H9 (cell line): ENCODE data around the gene PTK7. TPM values are rescaled to one million over a fixed set of nuclear protein-coding genes. Genes with fewer than 3 reads are reported as not detected.

Experiments used
- DNase-seq: peaks from one replicate; pipeline ENCODE4 v3.0.0-alpha.2; 2017
- H2AFZ ChIP-seq: one replicate; pipeline ENCODE4 v1.6.1; 2013; ENCODE audit warnings: mild to moderate bottlenecking, low read length, control low read depth, moderate library complexity
- H2AK5ac ChIP-seq: 2 replicates; pipeline ENCODE4 v1.6.1; 2013; ENCODE audit warnings: low read length, control low read depth, mixed read lengths; ENCODE audit not compliant: insufficient read length
- H2BK120ac ChIP-seq: one replicate; pipeline ENCODE4 v1.6.1; 2013; ENCODE audit warnings: low read depth, mild to moderate bottlenecking, low read length, control low read depth, inconsistent platforms; ENCODE audit not compliant: poor library complexity, severe bottlenecking
- H2BK12ac ChIP-seq: 2 replicates; pipeline ENCODE4 v1.6.1; 2013; ENCODE audit warnings: low read length, control low read depth, mixed read lengths, low read depth; ENCODE audit not compliant: insufficient read length
- H2BK15ac ChIP-seq: 2 replicates; pipeline ENCODE4 v1.6.1; 2013; ENCODE audit warnings: low read depth, low read length, control low read depth
- H2BK20ac ChIP-seq: one replicate; pipeline ENCODE4 v1.6.1; 2013; ENCODE audit warnings: low read depth, mild to moderate bottlenecking, low read length, control low read depth, inconsistent platforms; ENCODE audit not compliant: poor library complexity, severe bottlenecking
- H2BK5ac ChIP-seq: 2 replicates; pipeline ENCODE4 v1.6.1; 2013; ENCODE audit warnings: low read length, control low read depth, mixed read lengths; ENCODE audit not compliant: insufficient read length
- H3K14ac ChIP-seq: 2 replicates; pipeline ENCODE4 v1.6.1; 2013; ENCODE audit warnings: low read length, control low read depth; ENCODE audit not compliant: insufficient read depth
- H3K18ac ChIP-seq: 2 replicates; pipeline ENCODE4 v1.6.1; 2013; ENCODE audit warnings: low read depth, mild to moderate bottlenecking, mixed read lengths, low read length, control low read depth; ENCODE audit not compliant: insufficient read length
- H3K23ac ChIP-seq: 2 replicates; pipeline ENCODE4 v1.6.1; 2013; ENCODE audit warnings: low read length, control low read depth, mixed read lengths, low read depth; ENCODE audit not compliant: insufficient read length
- H3K23me2 ChIP-seq: 2 replicates; pipeline ENCODE4 v1.6.1; 2013; ENCODE audit warnings: low read depth, mild to moderate bottlenecking, mixed read lengths, low read length, control low read depth; ENCODE audit not compliant: insufficient read length, poor library complexity, severe bottlenecking
- H3K27ac ChIP-seq: 2 replicates; pipeline ENCODE4 v1.5.1; 2013; ENCODE audit warnings: low read length, control low read depth, mixed read lengths, low read depth; ENCODE audit not compliant: insufficient read length
- H3K27me3 ChIP-seq: 2 replicates; pipeline ENCODE4 v1.6.1; 2013; ENCODE audit warnings: low read length, control low read depth, inconsistent platforms; ENCODE audit not compliant: insufficient read depth
- H3K4ac ChIP-seq: 2 replicates; pipeline ENCODE4 v1.6.1; 2013; ENCODE audit warnings: low read depth, mild to moderate bottlenecking, control low read depth, inconsistent platforms, low read length, moderate library complexity
- H3K4me1 ChIP-seq: 2 replicates; pipeline ENCODE4 v1.6.1; 2013; ENCODE audit warnings: low read length, control low read depth, inconsistent platforms; ENCODE audit not compliant: insufficient read depth
- H3K4me2 ChIP-seq: 2 replicates; pipeline ENCODE4 v1.6.1; 2013; ENCODE audit warnings: low read length, control low read depth, mixed read lengths; ENCODE audit not compliant: insufficient read length, insufficient read depth
- H3K56ac ChIP-seq: 2 replicates; pipeline ENCODE4 v1.6.1; 2013; ENCODE audit warnings: low read depth, mild to moderate bottlenecking, mixed read lengths, low read length, control low read depth; ENCODE audit not compliant: insufficient read length
- H3K79me1 ChIP-seq: 2 replicates; pipeline ENCODE4 v1.6.1; 2013; ENCODE audit warnings: low read depth, mild to moderate bottlenecking, moderate library complexity, low read length, control low read depth, inconsistent platforms; ENCODE audit not compliant: insufficient read depth, poor library complexity, severe bottlenecking
- H3K79me2 ChIP-seq: 2 replicates; pipeline ENCODE4 v1.6.1; 2013; ENCODE audit warnings: low read length, control low read depth, inconsistent platforms; ENCODE audit not compliant: insufficient read depth
- H3K9ac ChIP-seq: 2 replicates; pipeline ENCODE4 v1.6.1; 2013; ENCODE audit warnings: low read length, control low read depth, mixed read lengths; ENCODE audit not compliant: insufficient read length; ENCODE audit errors: extremely low read depth
- H3K9me3 ChIP-seq: one replicate; pipeline ENCODE4 v1.6.1; 2013; ENCODE audit warnings: low read depth, low read length, inconsistent platforms; ENCODE audit not compliant: control insufficient read depth
- H3T11ph ChIP-seq: one replicate; pipeline ENCODE4 v1.6.1; 2013; ENCODE audit warnings: mild to moderate bottlenecking, low read length, control low read depth, inconsistent platforms
- H4K20me1 ChIP-seq: one replicate; pipeline ENCODE4 v1.6.1; 2013; ENCODE audit not compliant: control insufficient read depth, insufficient read length, insufficient read depth
- H4K5ac ChIP-seq: 2 replicates; pipeline ENCODE4 v1.6.1; 2013; ENCODE audit warnings: low read depth, mild to moderate bottlenecking, mixed read lengths, low read length, control low read depth; ENCODE audit not compliant: insufficient read length
- H4K8ac ChIP-seq: replicated peaks from 2 replicates; pipeline ENCODE4 v1.6.1; 2013; ENCODE audit warnings: low read length, control low read depth, mixed read lengths, low read depth; ENCODE audit not compliant: insufficient read length
- H4K91ac ChIP-seq: 2 replicates; pipeline ENCODE4 v1.6.1; 2013; ENCODE audit warnings: low read depth, mild to moderate bottlenecking, moderate library complexity, mixed read lengths, low read length, control low read depth; ENCODE audit not compliant: insufficient read length
- H3K27ac Mint-ChIP-seq, 3 experiments: 2 replicates in 2 of 3; 3 replicates in 1 of 3; pipeline ENCODE4 v1.8.0; 2020 to 2021; ENCODE audit warnings: mixed read lengths in 3 of 3, mild to moderate bottlenecking in 1 of 3, moderate library complexity in 1 of 3
- H3K27me3 Mint-ChIP-seq: 2 replicates; pipeline ENCODE4 v1.8.0; 2021; ENCODE audit warnings: low read depth, mild to moderate bottlenecking, moderate library complexity, mixed read lengths
- H3K36me3 Mint-ChIP-seq, 3 experiments: 2 replicates in 2 of 3; 3 replicates in 1 of 3; pipeline ENCODE4 v1.8.0; 2020 to 2021; ENCODE audit warnings: low read depth in 3 of 3, mixed read lengths in 3 of 3; ENCODE audit not compliant: insufficient read depth in 1 of 3
- H3K4me1 Mint-ChIP-seq, 2 experiments: 2 replicates each; pipeline ENCODE4 v1.8.0; 2020; ENCODE audit warnings: mixed read lengths in 2 of 2
- H3K4me3 Mint-ChIP-seq, 2 experiments: 2 replicates in 1 of 2; 3 replicates in 1 of 2; pipeline ENCODE4 v1.8.0; 2020 to 2021; ENCODE audit warnings: mild to moderate bottlenecking in 2 of 2, mixed read lengths in 2 of 2, moderate library complexity in 1 of 2
- H3K9me3 Mint-ChIP-seq, 2 experiments: 2 replicates in 1 of 2; 3 replicates in 1 of 2; pipeline ENCODE4 v1.8.0; 2020; ENCODE audit warnings: mild to moderate bottlenecking in 2 of 2, mixed read lengths in 2 of 2, moderate library complexity in 1 of 2
- WGBS: extraction: QIAGEN DNeasy Blood & Tissue Kit; methylation state at CpG from one replicate; pipeline ENCODE4 v1.1.7; 2013; ENCODE audit warnings: missing lambda C conversion rate, low lambda C conversion rate, mixed read lengths; ENCODE audit not compliant: insufficient read length; ENCODE audit errors: extremely low coverage; 5-methylcytosine and 5-hydroxymethylcytosine counted together
- total RNA-seq: library from RNA; stranded (reverse); gene quantifications from 2 replicates; pipeline ENCODE4 v1.2.1, GENCODE V29; 2021
- TF ChIP-seq, protein P1 (sequence below): fragments of 200-600 bp; sonication (generic); conservative IDR thresholded peaks from 3 replicates; pipeline ENCODE4 v1.8.0; 2021; ENCODE audit warnings: antibody characterized with exemption, mild to moderate bottlenecking

PTK7 gene
- total RNA-seq, 1 experiment from 2014 or later, result 128 TPM

DNA sequence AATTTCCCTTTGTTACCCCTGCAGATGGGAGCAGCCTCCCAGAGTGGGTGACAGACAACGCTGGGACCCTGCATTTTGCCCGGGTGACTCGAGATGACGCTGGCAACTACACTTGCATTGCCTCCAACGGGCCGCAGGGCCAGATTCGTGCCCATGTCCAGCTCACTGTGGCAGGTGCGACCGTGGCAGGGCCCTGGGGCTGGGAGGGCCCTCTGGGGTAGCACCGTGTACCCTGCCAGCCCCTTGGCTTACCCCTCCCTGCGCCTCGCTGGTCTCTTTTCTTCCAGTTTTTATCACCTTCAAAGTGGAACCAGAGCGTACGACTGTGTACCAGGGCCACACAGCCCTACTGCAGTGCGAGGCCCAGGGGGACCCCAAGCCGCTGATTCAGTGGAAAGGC is 65.5 kb downstream of the PTK7 start:
- H3K23me2 ChIP-seq, result no peaks in the 10 kb centered on the region
- no peak overlapping the region for H2BK120ac ChIP-seq
- H2AK5ac ChIP-seq, result no peak overlapping the region
- Mint-ChIP-seq H3K36me3 (peaks cover 6 to 42% (median 30%) of the 10 kb centered on the region in 3 experiments), H3K27ac (no peak overlapping the region), H3K4me1 (peaks cover 10% of the 10 kb centered on the region in 2 experiments), H3K4me3 (no peak overlapping the region), H3K27me3 (no peaks in the 10 kb centered on the region), H3K9me3 (no peaks in the 10 kb centered on the region)
- no peaks in the 10 kb centered on the region for H3K79me2 ChIP-seq
- H4K20me1 ChIP-seq, result no peaks in the 10 kb centered on the region
- no peak overlapping the region for H2BK15ac ChIP-seq
- H2AFZ ChIP-seq, result no peak overlapping the region
- no peak overlapping the region for H3K23ac ChIP-seq
- no peak overlapping the region for H2BK5ac ChIP-seq
- H3K9ac ChIP-seq, result no peak overlapping the region
- no peaks in the 10 kb centered on the region for H3K9me3 ChIP-seq
- H3K4me1 ChIP-seq, result no peaks in the 10 kb centered on the region
- H3T11ph ChIP-seq, result no peak overlapping the region
- H4K91ac ChIP-seq, result no peak overlapping the region
- no peak overlapping the region for H2BK12ac ChIP-seq
- TF ChIP-seq, protein P1, sequence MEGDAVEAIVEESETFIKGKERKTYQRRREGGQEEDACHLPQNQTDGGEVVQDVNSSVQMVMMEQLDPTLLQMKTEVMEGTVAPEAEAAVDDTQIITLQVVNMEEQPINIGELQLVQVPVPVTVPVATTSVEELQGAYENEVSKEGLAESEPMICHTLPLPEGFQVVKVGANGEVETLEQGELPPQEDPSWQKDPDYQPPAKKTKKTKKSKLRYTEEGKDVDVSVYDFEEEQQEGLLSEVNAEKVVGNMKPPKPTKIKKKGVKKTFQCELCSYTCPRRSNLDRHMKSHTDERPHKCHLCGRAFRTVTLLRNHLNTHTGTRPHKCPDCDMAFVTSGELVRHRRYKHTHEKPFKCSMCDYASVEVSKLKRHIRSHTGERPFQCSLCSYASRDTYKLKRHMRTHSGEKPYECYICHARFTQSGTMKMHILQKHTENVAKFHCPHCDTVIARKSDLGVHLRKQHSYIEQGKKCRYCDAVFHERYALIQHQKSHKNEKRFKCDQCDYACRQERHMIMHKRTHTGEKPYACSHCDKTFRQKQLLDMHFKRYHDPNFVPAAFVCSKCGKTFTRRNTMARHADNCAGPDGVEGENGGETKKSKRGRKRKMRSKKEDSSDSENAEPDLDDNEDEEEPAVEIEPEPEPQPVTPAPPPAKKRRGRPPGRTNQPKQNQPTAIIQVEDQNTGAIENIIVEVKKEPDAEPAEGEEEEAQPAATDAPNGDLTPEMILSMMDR, result no peak
- no CpG with 5 or more reads among the region's 16 CpGs for WGBS
- H3K27ac ChIP-seq, result no peak overlapping the region
- H3K4me2 ChIP-seq, result no peak overlapping the region
- no peaks in the 10 kb centered on the region for H3K27me3 ChIP-seq
- H3K4ac ChIP-seq, result no peak overlapping the region
- H2BK20ac ChIP-seq, result no peak overlapping the region
- no peaks in the 10 kb centered on the region for H3K79me1 ChIP-seq
- no peak overlapping the region for H3K18ac ChIP-seq
- H4K8ac ChIP-seq, result no peak overlapping the region
- H3K56ac ChIP-seq, result no peak overlapping the region
- no peak overlapping the region for H3K14ac ChIP-seq
- no peak overlapping the region for H4K5ac ChIP-seq
- no peak for DNase-seq
